GM12875 (cell line): ENCODE measurements around the gene PTDSS2.

Experiments used
- H3K4me3 ChIP-seq: one replicate; pipeline ENCODE4 v1.5.1; 2011; ENCODE audit warnings: low read depth, low read length, control low read depth
- TF ChIP-seq, protein P1 (sequence below): IDR thresholded peaks from 2 replicates; pipeline ENCODE4 v1.5.1; 2011; ENCODE audit warnings: low read depth, mild to moderate bottlenecking, control low read depth, inconsistent platforms, low read length, moderate library complexity, borderline replicate concordance; ENCODE audit not compliant: insufficient read depth

PTDSS2 gene

GRCh38 chr11:501683-502287 lies 51.7 kb downstream of the PTDSS2 start:
- H3K4me3 ChIP-seq, result no peak overlapping the region
- TF ChIP-seq, protein P1, sequence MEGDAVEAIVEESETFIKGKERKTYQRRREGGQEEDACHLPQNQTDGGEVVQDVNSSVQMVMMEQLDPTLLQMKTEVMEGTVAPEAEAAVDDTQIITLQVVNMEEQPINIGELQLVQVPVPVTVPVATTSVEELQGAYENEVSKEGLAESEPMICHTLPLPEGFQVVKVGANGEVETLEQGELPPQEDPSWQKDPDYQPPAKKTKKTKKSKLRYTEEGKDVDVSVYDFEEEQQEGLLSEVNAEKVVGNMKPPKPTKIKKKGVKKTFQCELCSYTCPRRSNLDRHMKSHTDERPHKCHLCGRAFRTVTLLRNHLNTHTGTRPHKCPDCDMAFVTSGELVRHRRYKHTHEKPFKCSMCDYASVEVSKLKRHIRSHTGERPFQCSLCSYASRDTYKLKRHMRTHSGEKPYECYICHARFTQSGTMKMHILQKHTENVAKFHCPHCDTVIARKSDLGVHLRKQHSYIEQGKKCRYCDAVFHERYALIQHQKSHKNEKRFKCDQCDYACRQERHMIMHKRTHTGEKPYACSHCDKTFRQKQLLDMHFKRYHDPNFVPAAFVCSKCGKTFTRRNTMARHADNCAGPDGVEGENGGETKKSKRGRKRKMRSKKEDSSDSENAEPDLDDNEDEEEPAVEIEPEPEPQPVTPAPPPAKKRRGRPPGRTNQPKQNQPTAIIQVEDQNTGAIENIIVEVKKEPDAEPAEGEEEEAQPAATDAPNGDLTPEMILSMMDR, result no peak

- TF ChIP-seq, protein P1, result no peak
- H3K4me3 ChIP-seq, result no peak overlapping the region
Observed at GRCh38 chr11:502288-503178, 52.5 kb downstream of the PTDSS2 start.

- H3K4me3 ChIP-seq, result peak overlapping the region; percentile 23
- TF ChIP-seq, protein P1, result no peak
Observed at GRCh38 chr11:503179-503981, 53.3 kb downstream of the PTDSS2 start.

DNA sequence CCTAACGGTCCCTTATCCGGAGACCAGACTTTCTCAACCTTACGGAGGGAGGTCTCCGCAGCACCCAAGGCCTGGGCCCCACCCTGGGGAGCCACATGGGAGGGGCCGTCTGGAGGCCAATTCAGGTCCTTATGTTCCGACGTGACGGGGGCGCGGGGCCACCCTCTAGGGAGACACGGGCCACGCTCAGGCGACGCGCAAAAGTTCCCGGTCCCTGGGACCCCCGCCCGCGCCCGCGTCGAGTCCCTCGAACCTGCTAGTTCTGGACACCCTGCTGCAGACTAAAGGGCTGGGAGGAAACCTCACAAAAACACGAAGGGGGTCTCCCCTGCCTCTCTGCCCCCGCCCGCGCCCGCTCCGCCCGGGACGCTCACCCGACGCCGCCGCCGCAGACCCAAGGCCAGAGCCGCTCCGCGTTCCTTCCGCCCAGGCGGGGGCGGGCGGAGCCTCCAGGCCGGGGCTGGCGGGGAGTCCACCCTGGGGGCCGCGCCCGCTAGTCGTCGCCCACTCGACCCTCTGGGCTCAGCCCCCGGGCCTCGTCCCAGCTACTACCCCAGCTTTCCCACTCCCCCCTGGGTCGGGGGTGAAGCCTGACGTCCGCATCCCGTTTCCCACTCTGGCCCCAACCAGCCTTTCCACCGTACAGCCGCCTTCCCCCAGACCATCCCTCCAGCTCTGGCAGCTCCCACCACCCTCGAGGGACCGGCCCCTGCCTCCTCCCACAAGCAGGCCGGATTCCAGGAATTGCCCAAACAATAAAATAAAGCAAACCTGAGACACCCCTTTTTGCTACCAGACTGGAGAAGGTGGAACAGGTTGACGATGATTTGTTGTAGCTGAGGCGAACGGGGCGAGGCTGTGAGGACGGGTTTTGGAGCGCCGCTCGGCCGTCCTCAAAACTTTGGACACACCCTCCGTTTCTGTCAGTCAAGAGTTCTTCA lies 54.2 kb downstream of the PTDSS2 start:
- TF ChIP-seq, protein P1, result no peak
- peak overlapping the region; percentile 65 for H3K4me3 ChIP-seq

DNA sequence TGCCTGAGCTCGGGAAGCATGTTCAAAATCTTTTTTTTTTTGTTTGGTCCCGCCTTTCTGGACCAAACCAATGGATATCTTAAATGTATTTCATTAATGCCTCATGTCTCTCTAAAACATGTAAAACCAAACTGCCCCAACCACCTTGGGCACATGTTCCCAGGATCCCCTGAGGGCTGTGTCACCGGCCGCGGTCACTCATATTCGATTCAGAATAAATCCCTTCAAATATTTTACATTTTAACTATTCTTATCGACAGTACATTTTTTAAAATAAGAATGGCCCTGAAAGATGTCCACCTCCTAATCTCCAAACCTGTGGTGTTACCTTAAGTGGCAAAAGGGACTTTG lies 54.9 kb downstream of the PTDSS2 start:
- H3K4me3 ChIP-seq, result peak overlapping the region; percentile 65
- TF ChIP-seq, protein P1, result no peak

- TF ChIP-seq, protein P1, result no peak
- H3K4me3 ChIP-seq, result peak overlapping the region; percentile 80
Observed at GRCh38 chr11:506238-506994, 56.3 kb downstream of the PTDSS2 start.
